HG02610 (cell line): ENCODE data around the gene RASL12.

Experiments used
- ATAC-seq: cut with Tn5 transposase; IDR thresholded peaks from one replicate; pipeline ENCODE4 v1.9.1; 2021; ENCODE audit warnings: mild to moderate bottlenecking, moderate library complexity; ENCODE audit not compliant: unreplicated experiment

The RASL12 gene

DNA sequence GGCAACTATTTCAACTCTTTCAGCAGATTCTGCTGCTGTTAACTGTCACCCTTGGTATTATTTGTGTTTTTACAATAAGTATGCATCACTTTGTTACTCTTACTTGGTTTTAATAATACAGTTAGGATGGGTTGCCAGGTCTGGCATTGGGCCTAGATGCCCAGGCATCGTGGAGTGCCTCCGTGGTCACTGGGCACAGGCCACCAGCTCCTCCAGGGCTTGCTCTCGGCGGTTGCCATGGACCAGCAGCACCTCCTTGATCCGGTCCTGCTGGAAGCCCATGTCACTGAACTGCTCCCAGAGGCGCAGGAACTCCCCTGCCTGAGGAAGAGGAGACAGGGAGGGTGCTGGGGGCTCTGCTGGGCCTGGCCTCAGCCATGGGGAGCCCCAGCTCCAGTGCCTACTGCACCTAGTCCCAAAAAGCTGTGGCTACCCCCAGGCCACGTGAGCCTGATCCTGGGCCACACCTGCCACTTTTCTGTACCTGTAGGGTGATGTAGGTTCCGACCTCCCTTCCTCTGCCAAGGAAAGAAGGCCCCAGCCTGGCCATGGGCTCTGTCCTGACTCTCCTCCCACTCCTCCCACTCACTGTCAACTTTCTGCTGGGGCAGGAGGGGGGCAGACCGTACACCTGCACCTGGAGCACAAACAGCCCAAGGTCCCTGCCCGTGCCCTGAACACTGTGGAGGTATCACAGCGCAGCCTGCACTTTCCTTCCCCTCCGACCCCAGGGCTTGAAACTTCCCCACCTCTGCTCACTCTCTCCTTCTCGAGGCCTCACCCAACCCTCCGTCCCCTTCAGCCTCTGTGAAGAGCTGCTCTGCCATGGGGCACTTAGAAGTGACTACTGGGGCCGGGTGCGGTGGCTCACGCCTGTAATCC, 25.4 kb upstream of the RASL12 start:
- ATAC-seq: no peak

DNA sequence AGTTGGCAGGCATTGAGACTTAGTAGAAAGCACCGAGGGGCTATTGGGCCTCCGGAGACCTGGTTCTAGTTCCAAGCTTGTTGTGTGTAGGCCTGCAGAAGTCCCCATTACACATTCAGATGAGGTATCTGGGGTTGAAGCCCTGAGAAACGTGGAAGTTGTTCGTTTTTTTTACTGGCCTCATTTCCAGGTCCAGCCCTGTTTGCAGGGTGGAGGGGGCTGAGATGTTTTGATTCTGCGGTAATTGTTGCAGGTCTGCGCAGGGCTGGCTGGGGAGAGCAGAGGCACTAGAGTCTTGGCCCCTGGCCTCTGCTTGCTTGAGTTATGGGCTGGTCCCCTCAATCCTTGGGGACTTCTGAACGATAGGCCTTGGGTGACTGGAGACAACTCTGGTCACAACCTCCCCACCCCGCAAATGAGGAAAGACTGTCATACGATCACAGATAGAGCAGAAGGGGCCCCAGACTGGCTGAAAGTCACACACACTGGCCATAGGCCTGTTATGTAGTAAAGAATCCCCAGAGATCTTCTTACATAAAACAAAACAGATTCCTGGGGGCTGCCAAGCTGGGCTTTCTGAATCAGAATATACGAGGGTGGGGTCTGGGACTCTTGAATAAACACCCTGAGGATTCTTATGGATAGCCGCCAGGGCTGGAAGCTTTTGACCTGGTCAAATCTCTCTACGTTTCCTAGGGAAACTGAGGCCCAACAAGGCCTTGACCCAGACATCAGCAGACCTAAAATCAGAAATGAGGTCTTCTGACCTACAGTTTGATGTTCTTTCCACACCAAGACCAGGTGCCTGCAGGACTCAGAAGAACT, 24.4 kb upstream of the RASL12 start:
- no peak for ATAC-seq

DNA sequence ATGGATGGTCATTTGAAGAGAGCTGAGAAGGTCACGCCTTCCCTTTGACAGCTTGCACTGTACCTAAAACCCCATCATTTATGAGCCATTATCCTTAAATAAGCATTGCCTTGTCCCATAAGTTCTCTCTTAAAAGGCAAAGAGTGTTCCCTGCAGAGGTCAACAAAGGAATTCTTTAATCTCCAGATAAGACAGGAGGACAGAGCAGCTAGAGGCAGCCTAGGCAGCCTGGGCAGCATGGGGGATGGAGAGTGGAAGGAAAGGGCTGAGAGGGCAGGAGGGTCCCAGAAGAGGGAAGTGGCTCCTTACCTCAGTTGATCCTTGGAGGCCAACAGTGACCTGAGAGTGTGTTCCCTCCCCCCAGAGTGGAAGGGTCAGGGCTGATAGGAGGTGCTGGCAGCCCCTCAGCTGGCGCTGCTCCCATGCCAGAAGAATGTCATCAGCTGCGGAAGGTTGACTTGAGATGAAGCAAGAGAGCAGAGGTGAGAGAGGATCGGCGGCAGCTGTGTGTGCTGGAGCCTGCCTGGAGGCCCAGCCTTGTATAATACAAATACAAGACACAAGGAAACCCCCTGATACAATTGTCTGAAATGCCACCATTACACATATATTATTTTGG, 21.5 kb upstream of the RASL12 start:
- ATAC-seq: no peak

DNA sequence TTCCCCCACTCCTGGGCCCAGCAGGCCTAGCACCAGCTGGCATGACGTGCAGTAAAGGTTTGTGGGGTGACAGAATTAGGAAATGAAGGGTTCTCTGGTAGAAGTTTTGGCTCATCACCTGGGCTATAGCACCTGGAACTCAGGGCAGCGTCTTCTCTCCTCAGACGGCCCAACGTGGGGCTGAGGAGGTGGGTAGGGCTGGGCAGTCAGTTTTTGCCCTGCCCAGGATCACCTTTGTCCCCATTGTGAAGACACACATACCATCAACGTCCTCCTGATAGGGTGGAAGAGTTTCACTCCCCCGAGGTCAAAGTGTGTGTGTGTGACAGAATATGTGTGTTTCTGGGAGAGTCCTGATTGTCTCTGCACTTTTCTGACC, 20.8 kb upstream of the RASL12 start:
- ATAC-seq: no peak

DNA sequence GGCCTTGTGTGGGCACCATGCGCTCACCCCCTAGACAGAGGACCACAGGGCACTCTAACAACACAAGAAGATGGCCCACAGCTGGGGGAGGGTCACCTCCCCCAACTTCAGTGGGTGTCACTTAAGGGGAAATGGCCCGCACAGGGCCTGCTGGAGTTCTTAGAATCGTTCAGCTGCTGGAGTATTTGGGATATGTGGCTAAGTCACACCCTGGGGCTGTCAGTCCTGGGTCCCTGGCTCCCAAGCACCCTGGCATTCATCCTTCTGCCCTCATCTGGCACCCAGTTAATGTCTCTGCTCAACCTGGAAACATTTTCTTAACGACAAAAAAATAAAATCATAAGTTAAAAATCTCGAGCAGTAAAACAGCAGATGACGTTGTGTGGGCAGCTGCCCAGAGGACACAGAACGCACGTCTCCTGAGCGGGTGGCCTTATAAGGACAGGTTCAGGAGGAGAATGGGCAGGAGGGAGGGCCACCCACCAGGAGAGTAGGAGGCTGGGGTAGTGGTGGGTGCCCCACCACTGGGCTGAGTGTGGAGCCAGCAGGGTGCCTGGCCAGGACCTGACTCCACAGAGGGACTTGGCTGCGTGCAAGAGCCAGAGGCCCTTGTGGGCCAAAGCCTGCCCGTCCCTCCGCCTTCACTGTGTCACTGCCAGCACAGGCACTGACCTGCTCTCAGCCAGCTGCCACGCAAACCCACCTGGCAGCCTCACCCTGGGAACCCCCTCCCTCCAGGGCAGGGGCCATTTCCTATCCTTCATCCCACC, 20.3 kb upstream of the RASL12 start:
- no peak for ATAC-seq

DNA sequence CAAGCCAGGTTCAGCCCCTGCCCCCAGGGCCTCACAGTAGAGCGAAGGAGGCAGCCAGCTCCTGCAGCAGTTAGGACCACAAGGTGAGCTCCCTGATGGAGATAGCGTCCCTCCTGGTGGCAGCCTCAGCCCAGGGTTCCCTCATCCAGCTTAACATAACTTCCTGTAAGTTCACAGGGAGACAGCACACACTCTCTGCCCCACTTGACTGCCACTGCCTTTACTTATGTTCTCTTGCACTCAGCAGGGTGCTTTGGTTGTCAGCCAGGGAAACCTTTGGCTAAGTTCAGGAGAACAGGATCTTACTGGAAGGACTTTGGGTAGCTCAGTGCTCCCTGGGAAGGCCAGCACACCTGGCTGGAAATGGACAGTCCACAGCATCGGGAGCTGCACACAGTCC, 19.6 kb upstream of the RASL12 start:
- ATAC-seq: no peak

DNA sequence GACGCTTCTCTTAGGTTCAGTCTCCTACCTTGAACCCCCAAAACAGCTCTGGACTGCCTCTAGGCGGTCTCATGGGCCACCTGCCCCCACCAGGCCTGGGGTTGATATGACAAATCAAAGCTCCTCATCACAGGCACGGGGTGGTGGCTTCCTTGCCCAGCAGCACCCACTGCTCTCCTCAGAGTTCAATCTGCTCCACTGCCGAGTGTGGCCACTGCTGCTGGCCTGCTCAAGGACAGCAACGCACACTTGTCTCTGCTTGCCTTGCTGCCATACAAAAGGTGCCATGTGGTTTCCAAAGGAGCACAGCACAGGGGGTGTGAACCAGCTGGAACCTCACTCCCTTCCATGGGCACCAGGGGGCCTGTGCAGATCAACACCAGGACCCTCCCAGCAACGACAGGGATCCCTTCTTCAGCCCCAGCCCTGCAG, 18.9 kb upstream of the RASL12 start:
- no peak for ATAC-seq

DNA sequence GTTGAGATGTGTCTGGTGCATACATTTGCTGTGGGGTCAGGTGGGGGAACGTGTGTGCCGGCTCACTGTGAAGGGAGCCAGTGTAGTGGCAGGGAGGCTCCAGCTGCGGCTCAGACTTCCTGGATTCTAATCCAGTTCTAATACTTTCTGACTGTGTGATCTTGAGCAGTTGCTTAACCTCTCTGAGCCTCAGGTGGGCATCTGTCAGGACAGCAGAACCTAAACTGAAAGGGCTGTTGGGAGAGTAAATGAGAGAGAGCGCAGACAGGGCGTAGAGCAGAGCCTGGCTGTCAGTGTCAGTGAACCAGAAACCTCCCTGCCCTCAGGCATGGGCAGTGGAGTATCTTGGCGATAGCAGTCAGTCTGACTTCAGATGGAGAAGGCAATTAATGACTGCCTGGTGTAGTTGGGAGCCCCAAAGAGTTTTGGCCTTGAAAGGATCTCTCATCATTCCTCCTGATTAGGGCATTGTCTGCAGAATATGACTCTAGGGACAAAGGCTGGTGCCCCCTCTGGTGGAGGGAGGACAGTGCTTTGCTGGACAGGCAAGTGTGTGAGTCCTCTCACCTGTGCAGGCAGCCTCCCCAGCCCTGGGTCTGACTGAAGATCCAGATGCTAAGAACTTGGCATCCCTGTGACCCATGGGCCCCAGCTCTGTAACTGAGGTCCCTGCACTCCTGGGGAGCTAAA, 18.3 kb upstream of the RASL12 start:
- ATAC-seq: no peak

DNA sequence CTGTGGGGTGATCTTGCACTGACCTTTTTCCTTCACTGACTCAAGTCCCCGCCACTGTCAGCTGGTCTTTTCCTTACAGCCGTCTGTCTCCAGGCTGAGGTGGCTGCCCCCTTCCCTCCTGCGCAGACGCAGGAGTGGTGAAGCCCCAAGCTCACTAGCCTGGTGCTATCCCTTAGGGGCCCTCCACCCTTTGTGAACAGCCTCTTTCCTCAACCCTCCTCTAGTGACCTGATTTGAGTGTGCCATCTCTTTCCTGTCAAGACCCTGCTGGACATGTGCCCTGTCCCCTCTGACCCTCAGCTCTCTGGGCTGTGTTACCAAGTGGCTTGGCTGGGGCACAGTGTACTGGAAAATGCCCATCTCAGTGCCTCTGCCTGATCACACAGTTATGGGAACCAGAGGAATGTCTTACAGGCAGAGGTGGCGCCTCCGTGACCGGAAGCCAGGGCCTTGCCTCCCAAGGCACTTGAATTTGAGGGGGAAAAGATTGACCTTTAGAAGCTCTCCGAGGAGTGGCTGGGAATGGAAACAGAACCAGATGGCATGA, 17.5 kb upstream of the RASL12 start:
- no peak for ATAC-seq

DNA sequence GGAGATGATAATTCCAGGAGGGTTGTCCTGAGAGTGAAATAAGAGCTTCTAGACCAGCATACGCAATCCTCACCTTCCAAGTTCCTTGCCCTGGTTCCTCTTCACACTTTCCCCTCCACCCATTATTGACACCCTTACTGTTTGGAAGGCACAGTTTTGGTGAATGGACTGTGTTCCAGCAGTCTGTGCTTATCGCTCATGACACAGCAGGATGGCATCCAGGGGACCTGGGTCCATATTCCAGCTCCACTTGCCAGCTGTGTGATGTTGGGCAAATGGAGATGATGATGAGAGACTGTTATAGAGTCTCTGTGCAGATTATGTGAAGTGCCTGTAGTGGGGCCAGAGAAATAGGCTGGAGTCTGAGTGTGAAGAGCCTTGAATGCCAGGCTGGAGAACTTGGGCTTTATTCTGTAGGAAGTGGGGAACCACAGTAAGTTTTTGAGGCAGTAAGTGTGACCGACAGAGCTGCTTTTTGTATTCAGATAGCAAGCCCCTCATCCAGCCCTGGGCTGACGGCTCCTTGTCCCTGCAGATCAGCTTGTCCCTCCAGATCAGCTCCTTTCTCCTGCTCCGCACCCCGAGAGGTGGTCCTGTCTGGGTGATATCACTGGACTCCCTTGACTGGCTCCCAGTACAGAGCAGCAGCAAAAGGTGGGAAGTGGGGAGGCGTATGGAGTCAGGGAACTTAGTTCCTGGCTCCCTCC, 16.9 kb upstream of the RASL12 start:
- ATAC-seq: no peak

DNA sequence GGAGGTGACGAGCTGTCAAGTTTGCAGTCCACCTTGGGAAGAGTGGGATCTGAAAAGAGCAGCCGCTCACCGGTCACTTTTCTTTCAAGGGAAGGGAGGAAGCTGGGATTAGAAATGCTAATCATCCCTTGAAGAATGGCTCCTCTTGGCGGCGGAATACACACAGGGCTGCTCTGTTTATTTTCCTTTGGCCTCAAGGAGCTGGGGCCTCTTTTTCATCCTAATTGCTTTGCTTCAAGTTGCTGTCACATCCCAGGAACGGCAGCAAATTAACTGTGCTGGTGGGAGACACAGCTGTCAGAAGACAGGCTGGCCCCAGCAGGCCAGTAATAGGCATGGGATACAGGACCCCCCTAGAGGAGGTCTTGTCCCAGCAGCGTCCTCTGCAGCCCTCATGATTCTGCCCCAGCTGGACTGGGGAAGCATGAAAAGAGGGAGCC, 15.5 kb upstream of the RASL12 start:
- no peak for ATAC-seq

DNA sequence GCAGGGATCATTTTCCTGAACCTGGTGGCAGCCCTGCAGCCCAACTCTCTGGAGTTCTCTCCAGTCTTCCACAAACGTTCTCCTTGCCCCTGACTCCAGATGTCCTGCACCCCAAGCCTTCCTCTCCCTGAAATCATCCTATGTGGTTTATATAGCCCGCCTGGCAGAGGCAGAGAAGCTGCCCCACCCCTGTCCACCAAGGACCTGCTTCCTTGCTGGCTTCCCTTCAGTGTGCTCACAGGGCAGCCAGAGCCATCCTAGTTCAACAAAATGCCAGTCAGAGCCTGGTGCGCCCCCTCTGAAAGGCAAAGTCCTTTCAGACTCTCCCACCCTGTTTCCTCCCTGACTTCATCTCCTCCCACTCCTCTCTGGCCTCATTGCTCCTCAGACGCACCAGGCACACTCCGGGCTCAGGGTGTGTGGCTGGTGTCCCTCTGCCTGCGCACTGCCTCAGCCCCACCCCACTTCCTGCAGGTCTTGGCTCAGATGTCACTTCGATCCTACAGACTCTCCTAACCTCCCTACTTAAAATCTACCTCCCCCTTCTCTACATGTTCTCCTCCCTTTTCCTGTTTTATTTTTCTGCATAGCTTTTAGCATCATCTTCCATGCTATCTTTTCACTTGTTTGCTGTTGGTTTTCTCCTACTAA, 14.6 kb upstream of the RASL12 start:
- no peak for ATAC-seq

DNA sequence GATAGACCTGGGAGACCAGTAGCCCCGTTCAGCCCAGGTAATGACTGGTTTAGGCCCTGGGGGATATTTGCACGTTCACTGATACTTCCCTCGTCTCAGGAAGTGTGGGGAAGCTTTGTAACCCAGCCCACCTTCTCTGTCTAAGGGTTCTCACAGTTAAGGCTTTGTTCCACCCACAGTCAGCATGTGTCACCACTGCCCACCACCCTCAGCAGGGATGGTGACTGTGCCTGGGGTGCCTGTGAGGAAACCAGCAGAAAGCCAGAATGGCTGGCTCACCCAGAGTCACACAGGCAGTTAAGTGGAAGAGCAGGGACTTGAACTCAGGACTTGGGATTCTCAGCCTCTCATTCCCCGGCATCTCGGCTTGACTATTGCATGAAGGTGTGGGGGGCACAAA, 14.0 kb upstream of the RASL12 start:
- ATAC-seq: no peak

DNA sequence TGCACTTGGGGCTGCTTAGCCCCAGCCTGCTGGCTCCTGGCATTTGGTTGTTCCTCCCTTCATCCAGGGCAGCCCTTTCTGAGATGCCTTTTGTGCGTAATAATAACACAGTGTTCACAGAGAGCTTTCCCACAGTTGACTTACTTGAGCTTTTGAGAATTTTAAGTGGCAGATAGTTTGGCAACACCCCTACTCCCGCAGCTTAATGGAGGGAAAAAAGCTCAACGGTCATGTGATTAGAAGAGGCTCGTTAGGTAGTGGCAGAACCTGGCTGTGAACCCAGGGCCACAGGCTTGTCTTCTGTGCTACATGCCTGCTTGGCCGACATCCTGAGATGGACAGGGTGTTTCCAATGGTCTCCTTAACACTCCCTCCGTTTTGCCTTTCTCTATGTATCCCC, 13.5 kb upstream of the RASL12 start:
- ATAC-seq: no peak

DNA sequence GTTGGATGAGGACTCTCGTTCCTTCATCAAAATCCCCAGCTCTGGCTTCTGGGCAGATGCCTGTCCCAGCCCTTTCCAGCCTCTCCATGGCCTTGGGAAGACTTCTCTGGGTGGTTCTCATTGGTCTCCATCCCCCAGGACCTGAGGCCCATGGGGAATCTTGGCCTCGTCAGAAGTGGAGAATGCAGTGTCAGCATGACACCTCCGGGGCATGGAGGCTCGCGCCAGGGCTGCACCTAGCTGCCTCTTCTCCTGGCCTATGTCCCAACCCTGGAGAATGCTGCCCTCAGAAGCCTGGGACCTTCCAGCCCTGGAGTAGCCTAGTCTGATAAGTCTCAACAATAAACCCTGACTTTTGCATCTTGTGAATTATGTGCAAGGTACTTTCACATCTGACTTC, 11.8 kb upstream of the RASL12 start:
- no peak for ATAC-seq

DNA sequence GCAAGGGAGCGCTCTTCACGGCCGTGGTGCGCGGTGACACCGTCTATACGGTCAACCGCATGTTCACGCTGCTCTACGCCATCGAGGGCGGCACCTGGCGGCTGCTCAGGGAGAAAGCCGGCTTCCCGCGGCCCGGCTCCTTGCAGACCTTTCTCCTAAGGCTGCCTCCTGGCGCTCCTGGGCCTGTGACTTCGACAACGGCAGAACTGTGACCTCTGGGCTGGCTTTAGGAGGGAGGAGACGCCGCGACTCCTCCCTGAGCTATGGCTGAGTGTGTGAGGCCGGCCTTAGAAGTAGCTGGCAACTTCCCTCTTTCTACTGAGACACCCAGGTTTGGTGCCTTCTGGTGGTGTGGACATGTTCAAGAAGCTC, 10.2 kb upstream of the RASL12 start:
- ATAC-seq: no peak

DNA sequence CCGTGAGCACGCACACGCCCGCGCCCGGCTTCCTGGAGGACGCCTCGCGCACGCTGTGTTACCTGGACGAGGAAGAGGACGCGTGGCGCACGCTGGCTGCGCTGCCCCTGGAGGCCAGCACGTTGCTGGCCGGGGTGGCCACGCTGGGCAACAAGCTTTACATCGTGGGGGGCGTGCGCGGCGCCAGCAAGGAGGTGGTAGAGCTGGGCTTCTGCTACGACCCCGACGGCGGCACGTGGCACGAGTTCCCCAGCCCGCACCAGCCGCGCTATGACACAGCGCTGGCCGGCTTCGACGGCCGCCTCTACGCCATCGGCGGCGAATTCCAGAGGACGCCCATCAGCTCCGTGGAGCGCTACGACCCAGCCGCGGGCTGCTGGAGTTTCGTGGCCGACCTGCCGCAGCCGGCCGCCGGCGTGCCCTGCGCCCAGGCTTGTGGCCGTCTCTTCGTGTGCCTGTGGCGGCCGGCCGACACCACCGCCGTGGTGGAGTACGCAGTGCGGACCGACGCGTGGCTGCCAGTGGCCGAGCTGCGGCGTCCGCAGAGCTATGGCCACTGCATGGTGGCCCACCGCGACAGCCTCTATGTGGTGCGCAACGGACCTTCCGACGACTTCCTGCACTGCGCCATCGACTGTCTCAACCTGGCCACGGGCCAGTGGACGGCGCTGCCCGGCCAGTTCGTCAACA, 9.6 kb upstream of the RASL12 start:
- no peak for ATAC-seq

DNA sequence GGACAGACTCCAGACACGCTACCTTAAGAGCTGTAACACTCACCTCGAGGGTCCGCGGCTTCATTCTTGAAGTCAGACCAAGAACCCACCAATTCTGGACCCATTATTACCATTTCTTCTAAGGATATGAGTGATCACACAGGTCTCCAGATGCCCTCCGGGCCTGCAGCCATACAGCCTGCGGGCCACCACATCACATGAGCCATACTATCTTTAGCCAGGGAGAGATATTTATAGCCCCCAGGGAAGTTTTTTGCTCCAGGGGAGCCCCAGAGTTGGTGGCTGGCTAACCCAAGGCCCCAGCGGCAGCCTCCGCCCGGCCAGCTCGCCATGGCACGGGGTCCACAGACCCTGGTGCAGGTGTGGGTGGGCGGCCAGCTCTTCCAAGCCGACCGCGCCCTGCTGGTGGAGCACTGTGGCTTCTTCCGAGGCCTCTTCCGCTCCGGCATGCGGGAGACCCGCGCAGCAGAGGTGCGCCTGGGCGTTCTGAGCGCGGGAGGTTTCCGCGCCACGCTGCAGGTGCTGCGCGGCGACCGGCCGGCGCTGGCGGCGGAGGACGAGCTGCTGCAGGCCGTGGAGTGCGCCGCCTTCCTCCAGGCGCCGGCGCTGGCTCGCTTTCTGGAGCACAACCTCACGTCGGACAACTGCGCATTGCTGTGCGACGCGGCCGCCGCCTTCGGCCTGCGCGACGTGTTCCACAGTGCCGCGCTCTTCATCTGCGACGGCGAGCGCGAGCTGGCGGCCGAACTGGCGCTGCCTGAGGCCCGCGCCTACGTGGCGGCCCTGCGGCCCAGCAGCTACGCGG, 8.9 kb upstream of the RASL12 start, which contains the start of gene KBTBD13:
TSS of gene KBTBD13 (plus strand) at position 261 of the 805 bp plus-strand sequence. CDS start at position 331, 70 bp downstream.
- ATAC-seq: no peak
